Kidney (tissue), 14 donors: ENCODE data around the gene FAT2. TPM values are rescaled to one million over a fixed set of nuclear protein-coding genes. Genes with fewer than 3 reads are reported as not detected.

Source experiments
- DNase-seq, 5 donors: peaks; one replicate each; pipeline ENCODE4 v3.0.0-alpha.2; 2013 to 2020
- FAIRE-seq: peaks from 2 replicates; lab custom pipeline; 2012; peaks lifted over from hg19 to GRCh38; lab: Jason Lieb, UNC
- H3K27ac ChIP-seq, 2 donors: one replicate each; pipeline ENCODE4 v1.7.0; 2013; ENCODE audit warnings: low read depth in 2 of 2, low read length in 2 of 2, inconsistent platforms in 1 of 2
- H3K27me3 ChIP-seq: one replicate; pipeline ENCODE4 v1.7.1; 2013; ENCODE audit warnings: low read length, inconsistent platforms; ENCODE audit not compliant: control insufficient read depth, insufficient read depth
- H3K36me3 ChIP-seq, 3 donors: one replicate each; pipeline versions ENCODE4 v1.7.0 to v1.7.1; 2013; ENCODE audit warnings: low read length in 3 of 3, control low read depth in 1 of 3, inconsistent platforms in 1 of 3; ENCODE audit not compliant: insufficient read depth in 3 of 3, control insufficient read depth in 2 of 3
- H3K4me1 ChIP-seq, 3 donors: one replicate each; pipeline versions ENCODE4 v1.7.0 to v1.7.1; 2013; ENCODE audit warnings: low read length in 3 of 3, inconsistent platforms in 1 of 3, low read depth in 1 of 3; ENCODE audit not compliant: control insufficient read depth in 2 of 3, insufficient read depth in 2 of 3
- H3K4me3 ChIP-seq, 3 donors: one replicate each; pipeline versions ENCODE4 v1.7.0 to v1.8.1; 2013; ENCODE audit warnings: low read length in 3 of 3, control low read depth in 1 of 3, inconsistent platforms in 1 of 3
- H3K9ac ChIP-seq, 3 donors: one replicate each; pipeline versions ENCODE4 v1.7.0 to v1.7.1; 2013; ENCODE audit warnings: low read length in 3 of 3, control low read depth in 1 of 3, inconsistent platforms in 1 of 3
- H3K9me3 ChIP-seq, 3 donors: one replicate each; pipeline versions ENCODE4 v1.7.0 to v1.7.1; 2013; ENCODE audit warnings: low read length in 3 of 3, control low read depth in 1 of 3, inconsistent platforms in 1 of 3; ENCODE audit not compliant: control insufficient read depth in 2 of 3, insufficient read depth in 1 of 3
- CTCF ChIP-seq: IDR thresholded peaks from 3 replicates; pipeline ENCODE4 v1.5.1; 2012; ENCODE audit warnings: mild to moderate bottlenecking, moderate library complexity, borderline replicate concordance; ENCODE audit not compliant: insufficient read depth; ENCODE audit errors: extremely low read depth
- intact Hi-C: fragments of 100-400 bp; cut with DNase I; formaldehyde crosslinking; loops from one replicate; pipeline ENCODE4 v1.11.1; 2022
- polyA plus RNA-seq: library from polyadenylated mRNA; stranded (reverse); fragments of 350-450 nt; fragmentation: Illumina TruSeq; extraction: RNeasy Lipid Tissue Mini Kit (QIAGEN cat#74804); gene quantifications from one replicate; pipeline ENCODE4 v1.2.3, GENCODE V29; 2014; ENCODE audit warnings: low read depth, low replicate concordance; ENCODE audit not compliant: insufficient read depth
- total RNA-seq: library from RNA; stranded (reverse); fragmentation: NEBNext Ultra II Directional; extraction: Animal tissue kit (Norgen Biotek cat#: 25700); gene quantifications from one replicate; pipeline ENCODE4 v1.2.1, GENCODE V29; 2021
- donor health status: control.
- donor health status: control.
- donor health status: control.
- donor health status: control.
- donor health status: control.
- donor health status: DM: yes; HTN: yes; CAD: no.
- donor health status: Normal renal cell carcinoma (clear cell type).

The FAT2 gene
- total and polyA plus RNA-seq, 2 donors from 2014 or later = 0.13 to 0.37 TPM

DNA sequence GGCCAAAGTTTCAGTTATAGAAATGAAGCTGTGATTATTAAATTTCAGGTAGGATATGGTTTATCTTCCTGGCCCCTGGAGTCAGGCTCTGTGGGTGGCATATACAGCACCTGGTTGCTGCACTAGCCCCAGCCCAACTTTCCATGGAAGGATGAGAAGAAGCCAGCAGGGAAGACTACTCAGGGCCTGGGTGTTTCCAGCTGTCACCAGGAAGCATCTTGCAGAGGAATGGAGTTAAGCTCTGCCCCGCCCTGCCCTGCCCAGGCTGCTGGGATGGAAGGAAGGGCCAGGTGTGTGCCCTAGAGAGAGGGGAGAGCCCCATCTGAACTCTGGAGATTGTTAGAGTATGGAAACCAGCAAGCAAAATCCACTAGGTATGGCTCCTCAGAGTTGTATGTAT is 42.8 kb upstream of the FAT2 start:
- Histone ChIP-seq H3K27ac (no peak overlapping the region), H3K4me1 (peaks cover 0 to 2% (median 0%) of the 10 kb centered on the region in 3 donors), H3K27me3 (no peaks in the 10 kb centered on the region), H3K4me3 (no peak overlapping the region), H3K9ac (no peak overlapping the region), H3K9me3 (no peaks in the 10 kb centered on the region), H3K36me3 (no peaks in the 10 kb centered on the region)
- intact Hi-C loops = no loop called here
- no peak for TF ChIP-seq CTCF
- no peak for DNase-seq
- FAIRE-seq = no peak

DNA sequence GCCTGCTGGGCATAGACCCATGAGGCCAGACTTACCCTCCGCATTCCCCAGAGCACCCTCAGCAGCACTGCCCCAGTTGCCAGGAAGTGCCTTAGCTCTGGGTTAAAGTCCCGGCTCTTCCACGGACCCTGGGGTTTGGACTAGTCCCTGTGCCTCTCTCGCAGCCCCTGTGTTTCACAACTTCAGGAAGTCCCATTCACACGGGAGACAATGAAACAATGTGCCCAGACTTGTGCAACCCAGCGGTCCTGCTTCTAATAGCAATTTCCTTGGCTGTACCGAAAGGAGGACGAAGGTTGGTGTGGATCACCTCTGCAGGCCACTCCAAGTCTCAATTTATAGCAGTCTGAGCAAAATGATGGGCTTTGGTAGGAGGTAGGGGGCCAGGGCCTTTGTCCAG is 41.8 kb upstream of the FAT2 start:
- Histone ChIP-seq H3K4me1 (peaks cover 0 to 2% (median 0%) of the 10 kb centered on the region in 3 donors), H3K9me3 (no peaks in the 10 kb centered on the region), H3K27ac (no peak overlapping the region), H3K4me3 (no peak overlapping the region), H3K9ac (no peak overlapping the region), H3K36me3 (no peaks in the 10 kb centered on the region), H3K27me3 (no peaks in the 10 kb centered on the region)
- DNase-seq = no peak
- FAIRE-seq = no peak
- intact Hi-C loops = no loop called here
- no peak for TF ChIP-seq CTCF

GRCh38 chr5:151632524-151632923 is 41.4 kb upstream of the FAT2 start:
- DNase-seq = peak in 2 of 5 donors; percentile 19 to 26
- no peak for TF ChIP-seq CTCF
- H3K4me3 ChIP-seq = no peak overlapping the region

GRCh38 chr5:151631941-151632340 is 40.8 kb upstream of the FAT2 start:
- Histone ChIP-seq H3K9me3 (no peaks in the 10 kb centered on the region), H3K4me1 (peaks cover 0 to 2% (median 0%) of the 10 kb centered on the region in 3 donors), H3K27ac (no peak overlapping the region), H3K9ac (no peak overlapping the region), H3K27me3 (no peaks in the 10 kb centered on the region), H3K4me3 (no peak overlapping the region), H3K36me3 (no peaks in the 10 kb centered on the region)
- DNase-seq (no peak), FAIRE-seq (no peak)
- intact Hi-C loops = no loop called here
- no peak for TF ChIP-seq CTCF

More at GRCh38 chr5:151632524-151632923, 41.4 kb upstream of the FAT2 start:
- FAIRE-seq = no peak
- H3K36me3 ChIP-seq = no peaks in the 10 kb centered on the region
- intact Hi-C loops = no loop called here
- no peaks in the 10 kb centered on the region for H3K9me3 ChIP-seq
- no peak overlapping the region for H3K27ac ChIP-seq
- H3K27me3 ChIP-seq = no peaks in the 10 kb centered on the region
- peaks cover 0 to 2% (median 0%) of the 10 kb centered on the region in 3 donors for H3K4me1 ChIP-seq
- H3K9ac ChIP-seq = no peak overlapping the region
